T-cell (primary cell): ENCODE data around the gene DOCK4. TPM values are rescaled to one million over a fixed set of nuclear protein-coding genes. Genes with fewer than 3 reads are reported as not detected.

Experiments used
- ATAC-seq, 4 experiments: fragments of 200-7000 bp in 3 of 4; fragments of 150-1000 bp in 1 of 4; cut with Tn5 transposase; replicated peaks in 1 of 4; 1 replicate in 3 of 4; 2 replicates in 1 of 4; pipeline ENCODE4 v1.10.0; 2021; ENCODE audit warnings: moderate library complexity in 3 of 4, mild to moderate bottlenecking in 2 of 4, moderate number of reproducible peaks in 1 of 4
- CTCF ChIA-PET, 2 donors: fragments of 300-600 bp; sonication (Branson Sonifier 250); formaldehyde crosslinking; loops; one replicate each; lab custom pipeline; 2022; ENCODE audit warnings: antibody characterized with exemption in 2 of 2; lab: Charles Lee
- POLR2A ChIA-PET, 2 donors: fragments of 300-600 bp; sonication (Branson Sonifier 250); formaldehyde crosslinking; loops; one replicate each; lab custom pipeline; 2022; ENCODE audit warnings: antibody characterized with exemption in 2 of 2; lab: Charles Lee
- DNase-seq, 35 experiments: peaks; one replicate each; pipeline versions ENCODE4 v3.0.0 to v3.0.0-alpha.2; 2013 to 2023
- H3K27ac ChIP-seq: one replicate; pipeline ENCODE4 v1.5.1; 2013; ENCODE audit warnings: low read length
- H3K27me3 ChIP-seq, 2 experiments: replicated peaks in 1 of 2; 1 replicate in 1 of 2; 2 replicates in 1 of 2; pipeline versions ENCODE4 v1.6.1 to v1.7.0; 2013; ENCODE audit warnings: low read length in 1 of 2, mixed read lengths in 1 of 2; ENCODE audit not compliant: control insufficient read depth in 2 of 2, insufficient read depth in 2 of 2; ENCODE audit errors: extremely low read depth in 1 of 2
- H3K36me3 ChIP-seq, 2 donors: 1 replicate in 1 of 2; 2 replicates in 1 of 2; pipeline versions ENCODE4 v1.6.1 to v1.7.0; 2013; ENCODE audit warnings: low read length in 1 of 2; ENCODE audit not compliant: control insufficient read depth in 2 of 2, insufficient read depth in 1 of 2; ENCODE audit errors: extremely low read depth in 1 of 2
- H3K4me1 ChIP-seq, 2 experiments: 1 replicate in 1 of 2; 2 replicates in 1 of 2; pipeline versions ENCODE4 v1.6.1 to v1.7.0; 2013; ENCODE audit warnings: low read length in 2 of 2, mixed read lengths in 1 of 2; ENCODE audit not compliant: insufficient read depth in 2 of 2, control insufficient read depth in 1 of 2; ENCODE audit errors: extremely low read depth in 1 of 2
- H3K4me3 ChIP-seq, 2 donors: 1 replicate in 1 of 2; 2 replicates in 1 of 2; pipeline versions ENCODE4 v1.5.1 to v1.7.0; 2013; ENCODE audit warnings: mild to moderate bottlenecking in 2 of 2, low read length in 1 of 2, moderate library complexity in 1 of 2; ENCODE audit not compliant: control insufficient read depth in 1 of 2; ENCODE audit errors: extremely low read depth in 1 of 2
- H3K9me3 ChIP-seq: 2 replicates; pipeline ENCODE4 v1.7.0; 2013
- H3K27ac Mint-ChIP-seq, 2 donors: one replicate each; pipeline ENCODE4 v1.8.0; 2020 to 2021; ENCODE audit warnings: mild to moderate bottlenecking in 2 of 2, mixed read lengths in 2 of 2
- H3K27me3 Mint-ChIP-seq, 2 donors: one replicate each; pipeline ENCODE4 v1.8.0; 2021 to 2022; ENCODE audit warnings: mixed read lengths in 2 of 2
- H3K36me3 Mint-ChIP-seq: one replicate; pipeline ENCODE4 v1.8.0; 2021; ENCODE audit warnings: mixed read lengths
- H3K4me1 Mint-ChIP-seq, 3 donors: one replicate each; pipeline ENCODE4 v1.8.0; 2020 to 2022; ENCODE audit warnings: mixed read lengths in 3 of 3, mild to moderate bottlenecking in 1 of 3
- H3K4me3 Mint-ChIP-seq, 3 donors: one replicate each; pipeline ENCODE4 v1.8.0; 2020 to 2022; ENCODE audit warnings: mild to moderate bottlenecking in 3 of 3, mixed read lengths in 3 of 3, moderate library complexity in 3 of 3
- H3K9me3 Mint-ChIP-seq, 3 donors: one replicate each; pipeline ENCODE4 v1.8.0; 2020 to 2022; ENCODE audit warnings: mixed read lengths in 3 of 3
- WGBS: methylation state at CpG from one replicate; pipeline ENCODE4 v1.1.5; 2013; ENCODE audit warnings: missing lambda C conversion rate; ENCODE audit not compliant: insufficient coverage; 5-methylcytosine and 5-hydroxymethylcytosine counted together
- total RNA-seq, 35 experiments: library from RNA in 6 of 35; stranded (reverse) in 6 of 35; fragments of 120-200 nt in 1 of 35; gene quantifications; one replicate each; pipeline versions ENCODE4 v1.2.1 to v1.2.4 and lab custom pipeline; 2013 to 2026

The DOCK4 gene
- total RNA-seq, 5 donors from 2014 or later (not counting 1 experiment from before 2014, with no cell fraction given) = 0.35 to 1.4 (median 0.85) TPM

DNA sequence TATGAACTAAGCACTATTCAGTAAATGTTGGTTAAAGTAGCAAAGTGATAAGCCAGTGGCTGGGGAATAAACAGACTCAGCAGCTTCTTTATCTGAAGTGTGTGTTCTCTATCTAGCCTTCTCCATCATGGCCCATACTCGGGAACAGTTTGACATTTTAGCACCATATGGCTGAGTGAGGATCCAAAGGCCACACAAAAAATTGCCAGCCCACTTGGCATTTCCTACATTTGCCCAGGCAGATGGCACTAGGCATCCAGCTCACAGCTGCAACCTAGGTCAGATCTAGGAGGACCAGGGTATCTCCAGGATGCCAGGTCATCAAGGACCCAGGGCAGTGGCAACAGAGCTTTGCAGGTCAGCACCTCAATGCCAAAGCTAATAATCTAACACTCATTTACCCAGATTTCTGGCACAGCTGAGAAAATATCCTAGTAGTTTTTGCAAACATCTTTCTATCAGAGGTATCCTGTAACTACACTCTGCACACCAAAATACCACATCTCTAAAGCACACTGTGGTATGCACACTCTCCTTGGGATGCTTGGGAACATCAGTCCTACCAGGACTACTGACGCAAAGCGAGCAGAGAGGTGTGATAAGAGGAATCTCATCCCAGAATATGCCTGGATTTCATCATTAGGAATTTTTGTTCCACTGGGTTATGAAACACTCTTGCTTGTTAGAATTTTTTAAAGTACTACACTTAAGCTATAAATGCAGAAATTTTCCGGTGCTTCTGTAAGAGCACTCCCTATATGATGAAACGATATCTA is 61.7 kb downstream of the DOCK4 start:
- no peak overlapping the region for H3K27ac ChIP-seq
- 40% methylated on average over 1 of the region's 5 CpGs for WGBS
- Mint-ChIP-seq H3K27ac (no peak overlapping the region), H3K4me3 (no peak overlapping the region), H3K27me3 (peaks cover 14 to 18% of the 10 kb centered on the region in 2 donors), H3K36me3 (no peaks in the 10 kb centered on the region), H3K9me3 (no peaks in the 10 kb centered on the region), H3K4me1 (no peaks in the 10 kb centered on the region)
- DNase-seq = no peak
- no peak overlapping the region for H3K4me3 ChIP-seq
- POLR2A ChIA-PET = interaction anchor here in 1 of 2 donors (0.5 kb wide), 1 partner anchor 9 kb away, joined by 3 read pairs; no protein-coding TSS in a partner anchor
- peaks cover 0 to 3% of the 10 kb centered on the region in 2 experiments for H3K27me3 ChIP-seq
- no peaks in the 10 kb centered on the region for H3K9me3 ChIP-seq
- CTCF ChIA-PET = interaction anchor here in 1 of 2 donors (0.6 kb wide), 1 partner anchor 1019 kb away, joined by 10 read pairs; no protein-coding TSS in a partner anchor
- H3K36me3 ChIP-seq = no peaks in the 10 kb centered on the region
- no peak for ATAC-seq
- no peaks in the 10 kb centered on the region for H3K4me1 ChIP-seq

DNA sequence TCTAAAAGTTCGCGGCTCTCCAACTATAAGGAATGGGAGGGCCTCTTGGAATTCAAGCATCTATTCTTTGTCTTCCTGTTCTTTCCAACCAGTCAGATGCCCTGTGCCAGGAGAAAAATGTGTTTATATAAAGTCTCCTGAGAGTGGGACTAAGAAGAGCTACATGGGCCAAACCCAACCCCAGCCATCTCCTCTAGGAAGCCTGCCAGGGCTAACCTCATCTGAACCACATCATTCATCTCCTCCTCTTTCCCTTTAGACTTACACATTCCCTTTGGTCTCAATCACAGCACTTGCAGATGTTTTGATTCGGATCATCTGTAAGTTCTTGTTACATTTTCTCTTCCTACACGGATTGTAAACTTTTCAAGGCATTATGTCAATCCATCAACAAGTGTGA is 62.6 kb downstream of the DOCK4 start:
- Histone ChIP-seq H3K4me1 (no peaks in the 10 kb centered on the region), H3K27ac (no peak overlapping the region), H3K9me3 (no peaks in the 10 kb centered on the region), H3K4me3 (no peak overlapping the region), H3K27me3 (no peaks in the 10 kb centered on the region), H3K36me3 (no peaks in the 10 kb centered on the region)
- Mint-ChIP-seq H3K9me3 (no peaks in the 10 kb centered on the region), H3K27me3 (peaks cover 8 to 15% of the 10 kb centered on the region in 2 donors), H3K4me1 (no peaks in the 10 kb centered on the region), H3K36me3 (no peaks in the 10 kb centered on the region), H3K27ac (no peak overlapping the region), H3K4me3 (no peak overlapping the region)
- no peak for ATAC-seq
- DNase-seq = no peak
- POLR2A ChIA-PET = interaction anchor here in 1 of 2 donors (0.6 kb wide), 1 partner anchor 9 kb away, joined by 3 read pairs; no protein-coding TSS in a partner anchor
- CTCF ChIA-PET = interaction anchor here in 1 of 2 donors (0.6 kb wide), 1 partner anchor 1018 kb away, joined by 10 read pairs; no protein-coding TSS in a partner anchor
- WGBS = 50% methylated on average over 1 of the region's 4 CpGs

DNA sequence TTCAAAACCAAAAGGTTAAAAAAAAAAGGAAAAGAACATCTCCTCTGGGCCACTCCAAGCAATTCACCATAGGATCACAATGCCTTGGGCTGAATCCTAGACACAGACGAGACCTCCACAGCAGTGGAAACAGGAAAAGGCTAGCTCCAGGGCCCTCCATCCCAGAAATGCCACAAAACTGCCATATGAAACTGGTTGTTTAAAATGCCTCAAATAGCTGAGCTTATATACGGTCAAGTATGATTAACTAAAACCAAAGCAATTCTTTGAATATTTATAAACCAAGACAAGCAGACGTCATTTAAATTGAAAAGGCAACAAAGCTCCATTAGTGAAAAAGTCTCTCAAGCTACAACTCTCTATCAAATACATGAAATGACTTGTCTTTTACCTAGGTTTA is 63.1 kb downstream of the DOCK4 start:
- Mint-ChIP-seq H3K27ac (no peak overlapping the region), H3K9me3 (no peaks in the 10 kb centered on the region), H3K4me1 (no peaks in the 10 kb centered on the region), H3K4me3 (no peak overlapping the region), H3K36me3 (no peaks in the 10 kb centered on the region), H3K27me3 (peaks cover 8 to 15% of the 10 kb centered on the region in 2 donors)
- Histone ChIP-seq H3K9me3 (no peaks in the 10 kb centered on the region), H3K36me3 (no peaks in the 10 kb centered on the region), H3K4me1 (no peaks in the 10 kb centered on the region), H3K27ac (no peak overlapping the region), H3K27me3 (no peaks in the 10 kb centered on the region), H3K4me3 (no peak overlapping the region)
- DNase-seq (no peak), ATAC-seq (no peak)
- 83% methylated on average over 1 of the region's 3 CpGs for WGBS
- CTCF ChIA-PET = no interaction called here
- POLR2A ChIA-PET = no interaction called here

DNA sequence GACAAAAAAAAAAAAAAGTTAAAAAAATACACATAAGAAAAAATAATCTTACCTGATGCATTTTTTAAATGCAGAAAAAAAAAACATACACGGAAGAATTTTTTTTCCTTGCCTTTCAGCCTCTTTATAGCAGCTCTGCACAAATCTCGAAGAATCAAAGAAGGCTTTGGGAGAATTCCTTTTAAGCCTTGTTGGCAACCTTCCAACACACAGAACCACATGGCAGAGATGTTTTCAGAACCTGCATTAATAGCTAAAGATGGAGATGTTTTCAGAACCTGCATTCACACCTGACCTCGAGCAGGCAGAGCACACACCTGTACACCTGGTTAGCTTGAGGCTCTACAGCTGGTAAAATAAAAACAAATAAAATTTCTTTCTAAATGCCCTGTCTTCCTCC is 65.6 kb downstream of the DOCK4 start:
- ChIA-PET POLR2A (no interaction called here), CTCF (interaction anchor here in 1 of 2 donors (0.9 kb wide), 1 partner anchor 24 kb away, joined by 3 read pairs; no protein-coding TSS in a partner anchor)
- ATAC-seq (no peak), DNase-seq (no peak)
- H3K27me3 Mint-ChIP-seq = peaks cover 5% of the 10 kb centered on the region in 2 donors
- Histone ChIP-seq H3K36me3 (no peaks in the 10 kb centered on the region), H3K9me3 (no peaks in the 10 kb centered on the region), H3K27ac (no peak overlapping the region), H3K27me3 (no peaks in the 10 kb centered on the region), H3K4me1 (no peaks in the 10 kb centered on the region), H3K4me3 (no peak overlapping the region)
- H3K4me3 Mint-ChIP-seq = no peak overlapping the region
- H3K4me1 Mint-ChIP-seq = no peaks in the 10 kb centered on the region
- no peaks in the 10 kb centered on the region for H3K36me3 Mint-ChIP-seq
- H3K27ac Mint-ChIP-seq = no peak overlapping the region
- H3K9me3 Mint-ChIP-seq = no peaks in the 10 kb centered on the region
- 40% methylated on average over 1 of the region's 3 CpGs for WGBS

DNA sequence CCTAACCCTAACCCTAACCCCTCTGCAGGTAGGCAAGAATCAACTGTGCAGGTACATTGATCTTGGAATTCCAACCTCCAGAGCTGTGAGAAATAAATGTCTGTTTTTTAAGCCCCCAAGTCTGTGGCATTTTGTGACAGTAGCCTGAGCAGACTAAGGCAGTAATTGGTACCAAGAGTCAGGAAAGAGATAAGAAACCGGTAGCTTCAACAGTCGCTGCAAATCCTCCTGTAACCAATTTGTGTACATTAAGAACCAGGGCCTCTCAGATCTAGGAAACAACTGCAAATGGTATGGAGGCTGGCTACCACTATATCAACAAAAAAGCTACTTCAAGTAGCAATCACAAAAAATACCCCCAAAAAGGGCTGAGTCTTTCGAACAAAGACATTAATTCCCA is 67.3 kb downstream of the DOCK4 start:
- Histone ChIP-seq H3K27ac (no peak overlapping the region), H3K36me3 (no peaks in the 10 kb centered on the region), H3K27me3 (no peaks in the 10 kb centered on the region), H3K9me3 (no peaks in the 10 kb centered on the region), H3K4me3 (no peak overlapping the region), H3K4me1 (no peaks in the 10 kb centered on the region)
- Mint-ChIP-seq H3K36me3 (no peaks in the 10 kb centered on the region), H3K4me3 (no peak overlapping the region), H3K4me1 (no peaks in the 10 kb centered on the region), H3K27ac (no peak overlapping the region), H3K9me3 (no peaks in the 10 kb centered on the region), H3K27me3 (no peaks in the 10 kb centered on the region)
- ATAC-seq = no peak
- ChIA-PET CTCF (no interaction called here), POLR2A (no interaction called here)
- no peak for DNase-seq
- WGBS = no CpG with 5 or more reads among the region's 3 CpGs

DNA sequence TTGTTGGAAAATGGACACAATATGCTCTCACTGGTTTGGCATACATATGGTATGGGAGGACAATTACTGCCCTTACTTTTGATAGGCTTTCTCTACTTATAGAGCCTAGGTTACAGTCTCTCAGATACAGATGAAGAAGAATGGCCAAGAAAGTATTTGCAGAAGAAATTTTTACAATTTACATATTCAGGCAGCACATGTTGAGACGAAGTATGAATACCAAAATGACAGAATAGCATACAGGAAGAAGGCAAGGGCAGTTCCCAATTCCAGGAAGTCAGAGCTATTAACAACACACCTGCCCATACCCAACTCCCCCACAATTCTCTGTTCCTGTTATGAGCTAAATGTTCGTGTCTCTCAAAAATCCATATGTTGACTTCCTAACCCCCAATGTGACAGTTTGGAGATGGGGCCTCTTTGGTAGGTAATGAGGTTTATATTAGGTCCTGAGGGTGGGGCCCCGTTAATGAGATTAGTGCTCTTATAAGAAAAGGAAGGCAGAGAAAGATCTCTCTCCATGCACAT is 67.8 kb downstream of the DOCK4 start:
- no peak for ATAC-seq
- Mint-ChIP-seq H3K27me3 (no peaks in the 10 kb centered on the region), H3K27ac (no peak overlapping the region), H3K4me3 (no peak overlapping the region), H3K4me1 (no peaks in the 10 kb centered on the region), H3K9me3 (no peaks in the 10 kb centered on the region), H3K36me3 (no peaks in the 10 kb centered on the region)
- no CpG with 5 or more reads among the region's 3 CpGs for WGBS
- Histone ChIP-seq H3K27ac (no peak overlapping the region), H3K4me3 (no peak overlapping the region), H3K9me3 (no peaks in the 10 kb centered on the region), H3K36me3 (no peaks in the 10 kb centered on the region), H3K4me1 (no peaks in the 10 kb centered on the region), H3K27me3 (no peaks in the 10 kb centered on the region)
- ChIA-PET POLR2A (no interaction called here), CTCF (no interaction called here)
- DNase-seq = no peak
